GM12891 (cell line): Measurements from ENCODE around the gene FAM89B.

Source experiments
- DNase-seq: peaks from one replicate; pipeline ENCODE4 v3.0.0; 2011; ENCODE audit warnings: low spot score; ENCODE audit not compliant: insufficient read length
- FAIRE-seq: peaks from 2 replicates; lab custom pipeline; 2011; peaks lifted over from hg19 to GRCh38; lab: Jason Lieb, UNC
- PAX5 ChIP-seq: IDR thresholded peaks from 2 replicates; pipeline ENCODE4 v1.6.1; 2011; ENCODE audit warnings: low read length, moderate library complexity, mild to moderate bottlenecking; ENCODE audit not compliant: insufficient read depth, severe bottlenecking
- POLR2A ChIP-seq: IDR thresholded peaks from 2 replicates; pipeline ENCODE4 v1.6.1; 2011; ENCODE audit warnings: low read depth, low read length, control low read depth
- POLR2AphosphoS5 ChIP-seq: IDR thresholded peaks from 2 replicates; pipeline ENCODE4 v1.6.1; 2011; ENCODE audit warnings: low read depth, low read length, control low read depth
- POU2F2 ChIP-seq: IDR thresholded peaks from 2 replicates; pipeline ENCODE4 v1.6.1; 2011; ENCODE audit warnings: low read depth, mild to moderate bottlenecking, control low read depth, low read length, moderate library complexity
- SPI1 ChIP-seq: IDR thresholded peaks from 2 replicates; pipeline ENCODE4 v1.6.1; 2011; ENCODE audit warnings: low read depth, low read length, control low read depth
- TAF1 ChIP-seq: IDR thresholded peaks from 2 replicates; pipeline ENCODE4 v1.6.1; 2011; ENCODE audit warnings: low read depth, low read length, control low read depth

The FAM89B gene

DNA sequence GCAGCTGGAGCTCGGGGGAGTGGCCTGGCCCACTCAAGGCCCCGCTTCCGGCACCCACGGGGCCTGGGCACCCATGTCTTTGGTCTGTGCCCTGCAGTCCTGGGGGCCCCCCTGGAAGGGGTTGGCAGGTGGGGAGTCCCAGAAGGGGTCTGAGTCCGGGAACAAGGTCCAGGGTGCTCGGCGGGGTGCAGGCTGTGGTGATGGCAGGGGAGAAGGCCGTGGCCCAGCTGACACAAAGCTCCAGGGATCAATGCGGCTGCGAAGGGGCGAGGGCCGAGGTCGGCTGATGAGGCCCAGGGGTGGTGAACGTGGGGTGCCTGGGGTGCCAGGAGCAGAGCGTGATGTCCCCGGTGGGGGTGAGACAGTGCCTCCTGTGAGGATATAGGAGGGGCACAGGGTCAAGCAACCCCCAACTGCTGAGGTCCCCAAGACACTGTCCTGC lies 25.9 kb downstream of the FAM89B start:
- DNase-seq = no peak
- no peak for FAIRE-seq
- no peak for TF ChIP-seq POLR2A
- no peak for TF ChIP-seq TAF1
- TF ChIP-seq SPI1 = no peak
- TF ChIP-seq PAX5 = no peak
- no peak for TF ChIP-seq POU2F2
- no peak for TF ChIP-seq POLR2AphosphoS5

DNA sequence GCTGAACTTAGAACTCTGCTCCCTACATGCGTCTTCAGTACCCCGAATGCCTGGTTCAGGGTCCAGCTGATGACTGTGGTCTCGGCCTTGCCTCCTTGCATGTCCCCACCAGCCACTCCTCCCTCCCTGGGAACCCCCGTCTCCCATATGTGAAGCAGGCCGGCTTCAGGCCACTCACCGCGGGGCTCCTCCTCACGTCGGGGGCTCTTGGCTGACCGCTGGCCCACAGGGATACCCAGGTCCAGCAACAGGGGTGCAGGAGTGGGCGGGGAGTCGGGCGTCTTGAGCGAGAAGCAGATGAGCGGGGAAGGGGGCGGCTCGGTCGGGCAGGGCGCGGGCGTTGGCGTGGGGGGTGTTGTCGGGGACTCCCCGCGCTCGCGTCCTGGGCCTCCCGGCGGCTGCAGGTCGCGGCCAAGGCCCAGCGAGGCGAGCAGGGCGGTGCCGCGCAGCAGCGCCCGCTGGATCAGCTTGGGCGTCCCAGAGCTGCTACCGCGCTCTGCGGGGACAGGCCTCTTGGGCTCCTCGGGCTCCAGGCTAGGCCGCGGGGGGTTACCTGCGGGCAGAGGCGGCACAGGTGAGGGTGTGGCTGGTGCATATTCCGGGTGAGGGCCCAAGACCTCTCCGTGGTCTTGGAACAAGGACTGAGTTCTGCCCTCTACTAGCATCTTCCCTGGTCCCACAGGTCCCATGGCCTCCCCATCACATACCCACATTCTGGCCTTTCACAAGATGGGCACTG lies 27.0 kb downstream of the FAM89B start:
- FAIRE-seq (no peak), DNase-seq (no peak)
- TF ChIP-seq POLR2AphosphoS5 (no peak), POLR2A (no peak), TAF1 (no peak), POU2F2 (no peak), PAX5 (no peak), SPI1 (no peak)

DNA sequence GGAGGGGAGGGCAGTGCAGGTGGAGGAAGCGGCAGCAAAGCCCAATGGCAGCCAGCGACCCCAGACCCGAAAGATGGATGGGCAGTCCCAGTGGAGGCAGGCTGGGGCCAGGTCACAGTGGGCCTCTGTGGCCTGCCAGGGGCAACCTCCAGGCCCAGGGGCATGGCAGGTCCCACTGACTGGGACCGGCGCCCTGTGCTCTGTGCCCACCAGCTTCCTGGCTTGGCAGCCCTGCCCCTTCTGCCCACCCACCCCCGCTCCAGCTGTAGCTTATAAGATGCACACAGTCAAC lies 27.6 kb downstream of the FAM89B start:
- TF ChIP-seq TAF1 = no peak
- no peak for TF ChIP-seq PAX5
- TF ChIP-seq POU2F2 = no peak
- no peak for TF ChIP-seq SPI1
- TF ChIP-seq POLR2A = no peak
- no peak for TF ChIP-seq POLR2AphosphoS5
- DNase-seq = no peak
- FAIRE-seq = no peak

DNA sequence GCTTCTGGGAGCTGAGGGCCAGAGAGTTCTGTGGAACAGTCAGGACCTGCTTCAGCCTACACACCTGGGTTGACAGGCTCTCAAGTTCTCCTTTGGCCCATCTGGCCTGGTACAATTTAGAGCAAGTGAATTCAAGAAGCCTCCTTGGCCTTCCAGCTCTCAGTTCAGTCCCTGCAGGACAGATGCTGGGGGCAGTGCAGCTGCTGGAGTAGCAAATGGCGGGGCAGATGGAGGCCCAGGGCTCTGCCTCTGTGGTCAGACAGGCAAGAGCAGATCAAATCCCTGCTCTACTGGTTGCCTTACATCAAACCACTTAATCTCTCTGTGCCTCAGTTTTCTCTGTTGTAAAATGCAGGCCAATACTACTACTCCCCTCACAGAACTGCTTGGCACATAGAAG lies 31.9 kb downstream of the FAM89B start:
- DNase-seq = no peak
- no peak for FAIRE-seq
- TF ChIP-seq POLR2A (no peak), POLR2AphosphoS5 (no peak), PAX5 (no peak), TAF1 (no peak), POU2F2 (no peak), SPI1 (no peak)

DNA sequence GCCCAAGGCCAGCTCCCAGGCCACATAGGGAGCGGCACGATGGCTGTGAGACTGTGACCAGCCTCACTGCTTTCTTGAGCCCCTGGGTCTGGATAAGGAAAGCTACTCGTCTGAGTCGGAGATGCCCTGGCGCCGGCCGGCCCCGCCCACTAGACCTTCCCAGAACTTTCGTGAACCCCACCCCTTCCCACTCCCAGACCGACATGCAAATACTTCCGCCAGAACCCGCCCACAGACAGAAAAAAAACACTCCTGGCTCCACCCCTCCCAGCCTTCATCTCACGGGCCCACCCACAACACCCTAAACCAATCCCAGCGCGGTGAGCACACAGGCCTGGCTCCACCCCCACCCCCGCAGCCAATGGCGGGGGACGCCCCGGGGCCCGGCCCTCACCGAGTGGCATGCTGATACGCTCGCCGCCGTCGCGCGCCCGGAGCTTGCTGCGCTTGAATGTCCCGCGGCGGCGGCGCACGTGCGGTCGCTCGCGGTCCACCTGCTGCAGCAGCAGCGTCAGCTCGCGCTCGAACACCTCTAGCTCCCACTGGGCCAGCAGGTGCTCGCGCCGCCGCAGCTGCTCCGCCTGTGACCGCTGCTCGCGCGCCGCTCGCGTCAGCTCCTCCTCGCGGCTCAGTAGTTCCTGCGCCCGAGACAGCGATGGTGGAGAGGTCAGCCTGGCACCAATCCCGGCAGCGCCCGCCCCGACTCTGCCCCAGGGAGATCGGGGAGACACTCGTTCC lies 34.7 kb downstream of the FAM89B start:
- FAIRE-seq = no peak
- TF ChIP-seq SPI1 (no peak), PAX5 (no peak), POLR2A (no peak), TAF1 (no peak)
- DNase-seq = peak; percentile 65

DNA sequence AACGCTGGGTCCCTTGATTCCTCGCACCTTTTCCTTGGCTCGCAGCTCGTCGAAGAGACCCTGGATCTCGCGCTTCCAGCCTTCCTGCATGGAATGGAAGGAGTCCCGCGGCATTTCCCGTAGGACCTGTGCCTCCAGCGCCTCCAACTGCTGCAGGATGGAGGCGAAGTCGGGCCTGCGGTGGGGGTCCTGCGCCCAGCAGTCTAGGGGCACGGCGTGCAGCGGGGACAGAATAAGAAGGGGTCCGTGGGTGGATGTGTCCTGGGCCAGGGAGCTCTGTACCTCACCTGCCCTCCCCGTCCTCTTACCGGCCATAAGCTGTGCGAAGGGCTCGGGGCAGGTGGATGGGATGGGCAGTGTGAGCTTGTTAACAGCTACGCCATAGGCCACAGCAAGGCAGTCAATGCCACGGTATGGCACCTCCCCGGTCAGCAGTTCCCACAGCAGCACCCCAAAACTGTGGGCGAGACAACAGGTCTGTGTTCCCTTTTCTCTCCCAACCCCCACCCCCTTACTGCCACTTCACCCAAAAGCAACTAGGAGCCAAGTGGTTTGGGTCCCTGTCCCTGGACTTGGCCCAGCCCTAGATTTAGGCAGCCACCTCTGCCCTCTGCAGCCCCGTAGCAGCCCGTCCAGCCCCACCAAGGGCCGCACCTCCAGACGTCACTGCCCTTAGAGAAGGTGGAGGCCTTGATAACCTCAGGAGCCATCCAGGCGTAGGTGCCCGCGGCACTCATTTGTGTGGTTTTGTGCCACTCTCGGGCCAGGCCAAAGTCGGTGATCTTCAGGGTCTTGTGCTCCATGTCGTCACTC lies 35.5 kb downstream of the FAM89B start:
- TF ChIP-seq POU2F2 (no peak), POLR2A (no peak), POLR2AphosphoS5 (no peak), SPI1 (no peak), PAX5 (no peak), TAF1 (no peak)
- DNase-seq = no peak
- no peak for FAIRE-seq

DNA sequence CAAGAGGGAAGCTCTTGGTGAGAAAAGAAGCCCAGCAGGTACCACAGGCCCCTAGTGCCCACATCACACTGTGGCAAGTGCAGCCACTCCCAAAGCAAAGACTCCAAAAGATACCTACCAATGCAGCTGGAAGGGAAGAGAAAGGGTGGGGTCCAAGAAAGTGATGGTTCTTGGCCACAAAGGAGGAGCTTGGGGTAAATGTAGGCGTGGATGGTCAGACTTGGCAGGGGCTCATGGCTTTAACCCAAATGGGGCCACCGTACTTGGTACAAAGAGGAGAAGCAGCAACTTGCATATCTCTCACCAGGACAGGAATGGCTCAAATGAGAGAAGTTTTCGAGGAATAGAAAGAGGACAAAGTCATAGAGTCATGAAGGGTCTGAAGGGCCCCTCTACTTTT lies 36.9 kb downstream of the FAM89B start:
- no peak for FAIRE-seq
- no peak for DNase-seq
- TF ChIP-seq SPI1 = no peak
- no peak for TF ChIP-seq TAF1
- no peak for TF ChIP-seq POLR2A
- TF ChIP-seq POU2F2 = no peak
- no peak for TF ChIP-seq PAX5
- no peak for TF ChIP-seq POLR2AphosphoS5

DNA sequence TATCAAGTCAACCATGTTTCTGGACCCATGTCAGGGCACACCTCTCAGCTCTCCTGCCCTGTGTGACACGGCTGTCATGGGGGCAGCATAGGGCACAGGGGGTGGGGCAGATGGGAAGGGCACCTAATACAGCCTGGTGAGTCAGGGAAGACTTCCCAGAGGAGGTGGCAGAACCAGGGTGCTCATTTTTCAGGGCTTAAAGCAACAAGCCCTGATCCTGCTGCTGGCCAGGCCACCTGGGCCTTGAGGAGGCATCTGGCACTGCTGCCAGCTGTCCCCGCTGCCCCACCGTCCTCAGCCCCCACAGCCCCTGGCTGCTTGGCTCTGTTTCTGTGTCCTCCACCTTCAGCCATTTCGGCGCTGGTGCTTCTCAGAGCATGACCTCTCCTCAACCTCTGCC lies 37.3 kb downstream of the FAM89B start:
- no peak for FAIRE-seq
- no peak for TF ChIP-seq PAX5
- TF ChIP-seq POU2F2 = no peak
- no peak for TF ChIP-seq SPI1
- TF ChIP-seq POLR2AphosphoS5 = no peak
- TF ChIP-seq TAF1 = no peak
- TF ChIP-seq POLR2A = no peak
- DNase-seq = no peak

DNA sequence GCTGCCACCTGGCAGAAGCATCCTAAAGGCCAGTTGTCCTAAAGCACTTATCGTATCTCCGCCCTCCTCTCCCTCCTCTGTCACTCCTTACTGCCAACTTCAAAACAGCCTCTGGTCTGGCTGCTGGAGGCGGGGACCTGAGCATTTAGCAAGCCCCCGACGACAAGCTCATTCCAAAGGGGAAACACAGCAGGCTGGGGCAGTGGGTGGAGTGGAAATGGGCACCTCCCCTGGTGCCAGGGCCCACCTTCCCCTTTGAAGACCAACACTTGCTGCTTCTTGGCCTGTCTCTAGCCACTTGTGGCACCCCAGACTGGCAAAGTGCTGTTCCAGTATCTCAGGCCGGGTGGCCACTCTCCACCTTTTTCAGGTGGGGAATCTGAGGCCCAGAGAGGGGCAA lies 38.1 kb downstream of the FAM89B start:
- FAIRE-seq = no peak
- no peak for TF ChIP-seq POLR2AphosphoS5
- TF ChIP-seq TAF1 = no peak
- no peak for TF ChIP-seq PAX5
- TF ChIP-seq SPI1 = no peak
- TF ChIP-seq POLR2A = no peak
- no peak for TF ChIP-seq POU2F2
- DNase-seq = no peak
